ENCODE results near the gene IBTK.
A peak's percentile ranks its signal among the peaks of the same experiment; 100 is the strongest.
"Not testable (repeated sequence)": the region's sequence is repeated elsewhere in the genome, so short reads cannot be mapped to it uniquely, and the experiment has no call there.

IBTK gene, protein sequence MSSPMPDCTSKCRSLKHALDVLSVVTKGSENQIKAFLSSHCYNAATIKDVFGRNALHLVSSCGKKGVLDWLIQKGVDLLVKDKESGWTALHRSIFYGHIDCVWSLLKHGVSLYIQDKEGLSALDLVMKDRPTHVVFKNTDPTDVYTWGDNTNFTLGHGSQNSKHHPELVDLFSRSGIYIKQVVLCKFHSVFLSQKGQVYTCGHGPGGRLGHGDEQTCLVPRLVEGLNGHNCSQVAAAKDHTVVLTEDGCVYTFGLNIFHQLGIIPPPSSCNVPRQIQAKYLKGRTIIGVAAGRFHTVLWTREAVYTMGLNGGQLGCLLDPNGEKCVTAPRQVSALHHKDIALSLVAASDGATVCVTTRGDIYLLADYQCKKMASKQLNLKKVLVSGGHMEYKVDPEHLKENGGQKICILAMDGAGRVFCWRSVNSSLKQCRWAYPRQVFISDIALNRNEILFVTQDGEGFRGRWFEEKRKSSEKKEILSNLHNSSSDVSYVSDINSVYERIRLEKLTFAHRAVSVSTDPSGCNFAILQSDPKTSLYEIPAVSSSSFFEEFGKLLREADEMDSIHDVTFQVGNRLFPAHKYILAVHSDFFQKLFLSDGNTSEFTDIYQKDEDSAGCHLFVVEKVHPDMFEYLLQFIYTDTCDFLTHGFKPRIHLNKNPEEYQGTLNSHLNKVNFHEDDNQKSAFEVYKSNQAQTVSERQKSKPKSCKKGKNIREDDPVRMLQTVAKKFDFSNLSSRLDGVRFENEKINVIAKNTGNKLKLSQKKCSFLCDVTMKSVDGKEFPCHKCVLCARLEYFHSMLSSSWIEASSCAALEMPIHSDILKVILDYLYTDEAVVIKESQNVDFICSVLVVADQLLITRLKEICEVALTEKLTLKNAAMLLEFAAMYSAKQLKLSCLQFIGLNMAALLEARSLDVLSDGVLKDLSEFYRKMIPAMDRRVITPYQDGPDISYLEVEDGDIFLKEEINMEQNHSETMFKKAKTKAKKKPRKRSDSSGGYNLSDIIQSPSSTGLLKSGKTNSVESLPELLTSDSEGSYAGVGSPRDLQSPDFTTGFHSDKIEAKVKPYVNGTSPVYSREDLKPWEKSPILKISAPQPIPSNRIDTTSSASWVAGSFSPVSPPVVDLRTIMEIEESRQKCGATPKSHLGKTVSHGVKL (N-terminal part only)

DNA sequence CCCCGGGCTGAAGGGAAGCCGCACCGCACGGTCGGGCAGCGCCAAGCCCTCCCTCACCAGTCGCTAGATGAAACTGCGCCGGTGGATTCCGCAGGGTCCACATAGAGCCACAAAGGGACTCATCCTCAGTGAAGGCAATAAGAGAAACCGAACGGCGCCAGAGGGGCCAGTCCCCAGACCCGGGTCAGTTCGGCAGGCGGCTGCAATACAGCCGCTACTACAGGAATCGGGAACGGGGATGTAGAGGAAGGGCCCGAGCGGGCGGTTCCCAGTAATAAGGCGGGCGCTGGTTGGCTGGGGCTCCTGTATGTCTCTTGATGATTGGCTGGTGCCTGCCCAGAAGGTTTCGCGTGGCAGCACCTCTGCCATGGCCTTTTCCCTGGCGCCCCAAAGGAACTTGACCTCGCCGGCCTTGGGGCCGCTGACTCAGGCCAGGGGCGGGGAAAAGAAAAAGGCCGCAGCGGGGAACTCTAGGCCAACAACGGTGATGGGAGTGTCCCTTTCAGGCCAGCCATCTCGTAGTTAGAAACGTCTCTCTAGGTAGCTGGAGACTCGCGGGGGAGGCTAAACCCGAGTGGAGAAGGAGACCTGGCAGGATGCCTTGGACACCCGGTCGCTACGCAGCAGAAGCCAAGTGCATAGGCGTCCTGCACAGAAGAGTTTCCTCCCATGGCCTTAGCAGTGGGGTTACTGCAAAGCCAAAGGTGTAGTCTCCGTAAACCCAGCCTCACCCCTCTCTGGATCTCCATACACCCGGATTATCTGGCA lies at the start of gene IBTK:
IBTK (minus strand) TSS at position 240 of the 768 bp plus-strand sequence. CDS start 7,258 bp downstream, outside the sequence.
- peak; percentile 93 for DNase-seq

- no peak for DNase-seq
Measured at GRCh38 chr6:82283771-82284410, 36.3 kb upstream of the IBTK start.

DNA sequence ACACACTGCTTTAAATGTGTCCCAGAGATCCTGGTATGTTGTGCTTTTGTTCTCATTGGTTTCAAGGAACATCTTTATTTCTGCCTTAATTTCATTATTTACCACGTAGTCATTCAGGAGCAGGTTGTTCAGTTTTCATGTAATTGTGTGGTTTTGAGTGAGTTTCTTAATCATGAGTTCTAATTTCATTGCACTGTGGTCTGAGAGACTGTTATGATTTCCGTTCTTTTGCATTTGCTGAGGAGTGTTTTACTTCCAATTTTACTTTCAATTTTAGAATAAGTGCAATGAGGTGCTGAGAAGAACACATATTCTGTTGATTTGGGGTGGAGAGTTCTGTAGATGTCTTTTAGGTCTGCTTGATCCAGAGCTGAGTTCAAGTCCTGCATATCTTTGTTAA lies 34.0 kb upstream of the IBTK start:
- DNase-seq = peak; percentile 19

GRCh38 chr6:82277686-82278085 lies 30.1 kb upstream of the IBTK start:
- DNase-seq = no peak

- DNase-seq = no peak
Measured at GRCh38 chr6:82275686-82276085, 28.1 kb upstream of the IBTK start.

- no peak for DNase-seq
Measured at GRCh38 chr6:82273295-82273694, 25.8 kb upstream of the IBTK start.

DNA sequence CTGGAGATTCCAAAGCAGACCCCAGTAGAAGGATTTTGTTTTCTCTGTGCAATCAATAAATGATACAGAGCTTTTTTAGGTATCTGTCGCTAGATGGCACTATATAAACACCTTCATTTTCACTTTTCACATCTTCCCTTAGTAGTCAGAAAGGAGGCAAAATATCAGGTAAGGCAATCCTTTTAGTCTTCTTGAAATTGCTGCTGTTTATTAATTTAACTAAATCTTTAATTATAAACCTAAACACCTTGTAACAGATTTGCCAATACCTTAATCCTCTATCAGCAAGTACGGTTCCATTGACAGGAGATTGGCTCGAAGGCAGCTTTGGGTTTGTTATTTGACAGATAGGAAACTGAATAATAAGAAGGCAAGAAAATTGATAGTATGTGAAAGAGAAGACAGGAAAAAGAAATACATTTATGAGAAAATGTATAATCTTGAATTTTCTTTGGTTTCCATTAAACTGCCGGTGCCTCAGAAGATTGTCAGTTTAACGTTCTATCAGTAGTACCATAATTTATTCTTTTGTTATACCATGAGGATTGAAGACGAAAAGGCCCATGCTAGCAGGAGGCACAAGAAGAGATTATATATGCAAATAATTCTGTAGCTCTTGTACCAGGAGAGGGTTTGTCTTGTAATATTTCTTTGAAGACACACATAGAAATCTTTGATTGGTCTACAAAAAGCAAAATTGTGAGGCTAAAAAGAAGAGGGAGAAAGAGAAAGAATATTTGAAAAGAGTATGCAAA lies 23.5 kb upstream of the IBTK start:
- peak; percentile 41 for DNase-seq

DNA sequence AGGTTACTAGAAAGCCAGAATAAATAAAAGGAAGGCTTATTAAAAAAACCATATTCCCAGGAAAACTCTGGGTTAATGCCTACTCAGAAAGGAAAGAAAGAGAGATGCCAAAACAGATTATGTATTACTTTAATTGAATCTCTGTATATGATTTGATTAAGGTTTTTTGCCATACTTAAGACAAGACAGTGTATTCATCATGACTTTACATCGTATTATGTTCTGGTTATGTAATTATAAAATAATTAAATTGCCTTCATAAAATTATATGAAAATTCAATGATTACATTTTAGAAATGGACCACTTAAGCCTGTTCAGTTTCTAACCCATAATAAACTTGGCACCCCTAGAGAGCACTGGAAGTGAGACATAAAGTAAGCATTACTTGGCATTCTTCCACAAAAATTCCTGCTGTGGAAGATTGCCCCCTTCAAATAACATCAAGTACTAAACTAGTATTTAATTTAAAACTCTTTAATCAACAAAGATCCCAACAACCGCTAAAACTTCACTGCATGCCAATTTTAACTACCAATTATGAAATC lies 20.8 kb upstream of the IBTK start:
- no peak for DNase-seq

GRCh38 chr6:82264824-82265223 lies 17.3 kb upstream of the IBTK start:
- DNase-seq = no peak

DNA sequence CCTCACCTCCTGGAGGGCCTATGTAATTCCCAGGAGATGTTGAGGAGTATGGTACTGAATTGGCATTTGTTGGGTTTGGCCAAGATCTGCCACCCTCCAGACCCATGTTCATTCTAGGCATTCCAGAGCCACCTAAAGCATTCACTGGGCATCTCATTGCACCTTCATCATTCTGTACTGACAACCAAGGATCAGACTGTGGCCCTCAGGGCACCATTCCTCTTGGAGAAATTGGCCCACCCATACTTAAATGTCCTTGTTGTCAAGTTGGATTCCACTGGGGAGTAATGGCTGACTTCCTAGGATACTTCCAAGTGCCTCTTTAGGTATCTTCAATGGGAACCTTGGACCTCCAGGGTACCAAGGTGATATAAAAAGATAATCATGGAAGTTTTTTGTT lies 16.8 kb upstream of the IBTK start:
- DNase-seq = no peak

DNA sequence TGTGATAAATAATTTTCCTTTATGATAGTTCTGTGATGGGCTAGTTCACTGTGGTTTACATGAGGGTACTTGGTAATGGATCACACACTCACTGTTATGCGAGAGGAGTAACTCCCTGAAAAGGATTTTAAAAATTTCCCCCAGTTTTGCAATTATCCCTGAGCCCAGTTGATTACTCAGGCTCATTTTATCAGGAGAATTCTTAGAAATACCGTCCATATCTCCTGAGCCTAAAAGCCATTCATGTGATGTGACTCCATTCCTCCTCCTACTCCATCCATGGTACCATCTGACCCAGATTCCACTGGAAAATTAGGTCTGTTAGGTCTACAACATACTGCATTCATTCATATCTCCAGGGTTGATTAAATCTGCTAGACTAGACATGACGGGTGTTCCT lies 16.4 kb upstream of the IBTK start:
- DNase-seq = no peak

GRCh38 chr6:82260997-82261732 lies 13.6 kb upstream of the IBTK start:
- no peak for DNase-seq

DNA sequence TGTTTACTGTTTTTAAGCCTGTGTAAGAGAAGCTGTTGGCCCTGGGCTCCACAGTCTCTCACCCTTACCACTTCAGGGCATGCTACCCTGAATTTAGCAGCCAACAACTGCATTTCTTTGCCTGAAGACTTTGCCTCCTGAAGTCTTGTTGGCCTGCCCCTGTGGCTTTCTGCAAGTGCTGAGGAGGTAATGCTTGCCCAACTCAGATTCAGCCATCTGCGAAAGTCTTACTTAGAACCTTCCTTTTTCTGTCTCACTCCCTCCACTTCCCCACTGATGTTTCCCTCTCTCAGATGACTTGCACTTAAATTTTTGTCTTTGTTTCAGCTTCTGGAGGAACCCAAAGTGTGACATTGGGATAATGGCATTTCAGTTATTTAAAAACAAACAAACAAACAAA lies 11.8 kb upstream of the IBTK start:
- no peak for DNase-seq

DNA sequence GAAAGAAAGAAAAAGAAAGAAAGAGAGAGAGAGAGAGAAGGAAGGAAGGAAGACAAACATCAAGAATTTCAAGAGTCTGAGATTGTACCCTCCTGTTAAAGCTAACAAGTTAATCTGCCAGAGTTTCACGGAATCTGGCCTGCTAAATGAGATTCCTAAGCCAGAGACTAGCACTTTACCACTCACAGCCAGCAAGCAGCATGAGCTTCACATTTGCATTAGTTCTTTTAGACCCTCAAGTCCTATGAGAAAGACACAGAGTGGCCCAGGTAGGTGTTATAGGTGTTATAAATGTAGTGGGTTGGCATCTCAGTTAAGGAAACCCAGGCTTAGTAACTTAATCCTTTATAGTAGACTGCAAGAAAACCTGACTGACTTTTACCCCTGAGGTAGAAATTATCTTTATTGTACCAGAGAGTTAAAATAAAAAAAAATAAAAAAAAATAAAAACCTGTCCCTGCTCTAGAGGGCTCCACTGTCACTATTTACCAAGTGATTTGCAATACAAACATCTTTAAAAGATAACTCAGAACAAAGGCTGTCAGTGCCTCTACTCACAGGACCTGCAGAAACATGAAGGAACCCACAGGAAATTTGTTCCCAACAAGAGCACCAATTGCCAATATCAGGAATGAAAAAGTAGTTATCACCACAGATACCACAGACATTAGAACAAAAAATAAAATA lies 9.7 kb upstream of the IBTK start:
- DNase-seq = no peak

GRCh38 chr6:82254722-82255121 lies 7.2 kb upstream of the IBTK start:
- not testable (repeated sequence) for DNase-seq

DNA sequence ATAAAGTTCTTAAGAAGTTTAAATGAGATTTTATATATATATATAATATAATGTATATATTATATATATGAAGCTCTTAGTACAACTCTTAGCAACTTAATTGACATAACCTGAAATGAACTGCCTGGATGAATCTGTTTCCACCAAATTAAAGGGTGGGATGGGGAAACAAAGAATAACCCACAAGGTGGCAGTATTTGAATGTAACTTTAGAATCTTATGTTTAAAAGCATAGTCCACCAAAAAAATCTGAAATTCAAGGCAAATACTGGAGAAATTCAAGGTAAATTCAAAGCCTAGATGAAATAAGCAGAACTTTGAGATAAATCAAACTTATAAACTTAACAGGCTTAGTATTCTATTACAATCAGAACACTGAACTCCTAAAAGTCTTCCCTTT lies 4.4 kb upstream of the IBTK start:
- DNase-seq = peak; percentile 36

GRCh38 chr6:82249381-82250253 lies 2.1 kb upstream of the IBTK start:
- DNase-seq = no peak

GRCh38 chr6:82248273-82248735 lies 760 bp upstream of the IBTK start:
- peak; percentile 12 for DNase-seq

Measured in CD4-positive, alpha-beta T cell treated with Interleukin-12 subunit alpha and Interleukin-12 subunit beta, for 1 hour (primary cell).